ENCODE data around the gene BMERB1.

- TF ChIP-seq GATA2 (IDR thresholded peaks at IDR 0.05; ENCODE audit: low read depth, low read length): no peak
- no peak for TF ChIP-seq GATA3 (IDR thresholded peaks at IDR 0.05; ENCODE audit: low read depth, low read length)
These were observed 146.9 kb downstream of the BMERB1 start for GRCh38 chr16:15581127-15581815.

Measured in SH-SY5Y (cell line).